Omental fat pad (tissue), 4 donors: ENCODE data around the gene CCDC9B. TPM values are rescaled to one million over a fixed set of nuclear protein-coding genes. Genes with fewer than 3 reads are reported as not detected.

Source experiments
- ATAC-seq: fragments of 150-250 bp; one replicate; pipeline ENCODE4 v1.9.1; 2016; ENCODE audit warnings: mild to moderate bottlenecking, moderate library complexity; ENCODE audit not compliant: low FRiP score
- DNase-seq: peaks from one replicate; pipeline ENCODE4 v3.0.0-alpha.2; 2019; ENCODE audit warnings: low spot score
- CTCF ChIP-seq, 3 donors: fragments of 450-650 bp; IDR thresholded peaks; one replicate each; pipeline ENCODE4 v1.5.1; 2016 to 2017; ENCODE audit warnings: antibody characterized with exemption in 3 of 3, mild to moderate bottlenecking in 3 of 3, moderate library complexity in 2 of 3
- total RNA-seq, 4 donors: library from RNA; depleted of rRNA; stranded (reverse); fragments of >200 nt; gene quantifications; one replicate each; pipeline ENCODE4 v1.1.0, GENCODE V29; 2016

CCDC9B gene
- total RNA-seq, 4 donors from 2014 or later: 1.1 to 7.4 (median 4.5) TPM

- DNase-seq (peak; percentile 0), ATAC-seq (no peak)
- no peak for TF ChIP-seq CTCF (IDR thresholded peaks at IDR 0.05)
Measured at GRCh38 chr15:40328751-40329150, 12.0 kb downstream of the CCDC9B start.

DNA sequence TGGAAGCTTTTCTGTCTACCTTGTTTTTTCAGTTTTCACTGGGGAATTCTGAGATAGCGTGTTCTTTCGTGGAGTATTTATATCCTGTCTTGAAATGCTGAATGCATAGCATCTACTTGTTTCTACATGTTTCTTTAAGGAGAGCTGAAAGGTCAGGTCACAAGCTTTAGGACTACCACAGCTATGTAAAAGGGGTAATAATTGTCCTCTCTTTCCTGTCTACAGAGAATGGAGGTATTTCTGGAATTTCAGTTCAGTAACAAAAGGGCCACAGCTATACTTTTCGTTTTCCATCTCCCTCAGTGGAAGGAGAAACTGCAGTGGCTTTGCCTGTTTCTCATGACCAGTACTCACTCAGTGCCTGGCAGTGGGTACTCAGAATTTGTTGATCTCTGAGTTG lies 12.6 kb downstream of the CCDC9B start:
- ATAC-seq (no peak), DNase-seq (no peak)
- TF ChIP-seq CTCF (IDR thresholded peaks at IDR 0.05): no peak

DNA sequence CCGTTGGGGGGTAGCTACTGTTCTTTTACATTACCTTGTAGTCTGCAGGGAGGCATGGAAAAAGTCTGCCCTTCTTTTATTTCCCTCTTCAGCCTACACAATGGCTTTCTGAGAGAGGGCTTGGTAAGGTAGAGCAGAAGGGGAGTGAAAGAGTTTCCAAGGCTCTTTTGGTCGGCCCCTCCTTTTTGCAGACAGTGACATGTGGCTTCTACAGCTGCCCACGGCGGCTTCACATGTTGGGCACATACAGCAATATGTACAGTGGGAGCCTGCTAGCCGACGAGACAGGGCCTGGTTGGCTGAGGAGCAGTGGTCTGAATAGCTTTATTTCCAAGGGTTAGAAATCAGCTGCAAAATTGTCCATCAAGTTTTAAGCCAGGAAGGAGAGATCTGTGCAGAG lies 13.3 kb downstream of the CCDC9B start:
- TF ChIP-seq CTCF (IDR thresholded peaks at IDR 0.05): no peak
- DNase-seq (no peak), ATAC-seq (no peak)

DNA sequence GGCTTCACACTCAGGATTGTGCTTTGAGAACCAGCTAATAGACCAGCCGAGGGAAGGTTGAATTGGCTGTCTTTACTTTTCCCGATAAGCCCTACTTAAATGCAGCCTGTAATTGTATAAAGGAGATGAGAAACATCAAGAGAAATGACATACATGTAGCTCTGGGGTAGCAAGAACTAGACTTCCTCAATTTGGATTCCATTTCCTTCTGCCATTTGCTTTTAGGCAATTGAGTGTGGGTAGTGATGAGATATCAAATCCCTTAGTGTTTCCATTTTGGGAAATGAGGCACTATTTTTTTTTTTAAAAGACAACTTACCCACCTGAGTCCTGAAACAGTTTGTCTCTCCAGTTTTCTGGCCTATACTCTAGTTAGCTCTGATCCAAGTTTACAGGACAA lies 15.0 kb downstream of the CCDC9B start:
- DNase-seq: no peak
- no peak for TF ChIP-seq CTCF (IDR thresholded peaks at IDR 0.05)
- ATAC-seq: no peak

DNA sequence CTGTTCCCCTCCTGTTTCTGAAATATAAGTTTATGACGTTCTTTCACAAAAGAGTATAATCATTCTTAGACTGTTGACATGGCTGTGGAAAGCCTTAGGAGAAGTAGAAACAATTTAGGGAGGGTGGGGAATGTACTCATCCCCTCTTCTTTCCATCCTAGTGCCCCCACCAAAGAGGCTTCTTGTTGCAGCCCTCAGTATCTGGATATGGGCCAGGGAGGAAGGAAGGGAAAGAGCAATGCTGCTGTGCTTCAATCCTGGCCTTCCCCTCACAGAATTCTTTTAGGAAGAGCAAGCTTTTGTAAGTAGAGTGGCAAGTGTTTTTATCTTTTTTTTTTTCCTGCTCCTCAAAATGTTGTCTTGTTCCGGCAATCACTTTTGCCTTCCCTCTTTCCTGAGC lies 15.6 kb downstream of the CCDC9B start:
- no peak for TF ChIP-seq CTCF (IDR thresholded peaks at IDR 0.05)
- no peak for ATAC-seq
- DNase-seq: no peak

DNA sequence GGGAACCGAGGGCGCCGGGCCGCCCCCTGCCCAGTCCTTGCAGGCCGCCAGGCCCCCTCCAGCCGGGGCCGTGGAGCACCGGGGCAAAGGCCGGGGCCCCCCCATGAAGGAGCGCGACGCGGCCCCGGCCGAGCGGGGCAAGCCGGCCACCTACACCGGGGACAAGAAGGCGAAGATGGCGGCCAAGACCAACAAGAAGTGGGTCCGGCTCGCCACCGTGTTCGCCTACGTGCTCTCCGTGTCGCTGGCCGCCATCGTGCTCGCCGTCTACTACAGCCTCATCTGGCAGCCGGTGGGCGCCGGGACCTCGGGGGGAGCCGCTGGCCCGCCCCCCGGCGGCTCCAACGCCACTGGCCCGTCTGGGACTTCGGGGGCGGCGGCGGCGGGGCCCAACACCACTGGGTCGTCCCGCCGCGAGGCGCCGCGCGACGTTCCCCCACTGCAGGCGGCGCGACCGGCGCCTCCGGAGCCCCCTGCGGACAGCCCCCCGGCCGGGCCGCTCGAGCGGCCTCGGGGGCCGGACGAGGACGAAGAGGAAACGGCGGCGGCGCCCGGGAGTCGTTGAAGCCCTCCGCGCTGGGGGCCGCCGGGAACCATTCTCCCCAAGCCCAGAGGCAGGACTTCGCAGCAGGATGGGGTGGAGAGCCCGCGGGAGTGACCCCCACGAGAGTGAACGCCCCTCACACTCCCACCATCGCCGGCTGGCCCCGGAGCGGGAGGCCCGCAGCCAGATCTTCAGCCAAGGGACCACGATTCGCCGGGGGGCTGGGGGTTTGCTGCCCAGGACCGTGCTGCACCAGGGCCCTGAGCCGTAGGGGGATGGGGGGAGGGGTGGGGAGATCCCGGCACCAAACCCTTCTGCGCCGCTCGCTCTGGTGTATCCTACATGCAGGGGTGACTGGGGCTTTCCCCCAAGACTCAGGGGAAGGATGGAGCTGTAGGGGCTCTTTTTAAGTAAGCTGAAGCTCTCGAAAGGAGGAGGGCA lies 16.5 kb downstream of the CCDC9B start:
- ATAC-seq (peak; percentile 6), DNase-seq (no peak)
- no peak for TF ChIP-seq CTCF (IDR thresholded peaks at IDR 0.05)
